ENCODE data around the gene SMC1A.

SMC1A gene

GRCh38 chrX:53445977-53446376 lies 23.5 kb upstream of the SMC1A start (continued):
- no peak for TF ChIP-seq ZNF645 (tag by site-specific recombination; IDR thresholded peaks at IDR 0.05)
- no peak for TF ChIP-seq ZSCAN4 (tag by site-specific recombination; IDR thresholded peaks at IDR 0.05)
- no peak for TF ChIP-seq HOXA7 (CRISPR knock-in tag; IDR thresholded peaks at IDR 0.05; ENCODE audit: borderline replicate concordance)
- TF ChIP-seq ZNF654 (tag by site-specific recombination; IDR thresholded peaks at IDR 0.05; ENCODE audit: low read depth): peak; percentile 61
- TF ChIP-seq ZNF549 (tag by site-specific recombination; IDR thresholded peaks at IDR 0.05): no peak
- no peak for TF ChIP-seq BCL11A (tag by site-specific recombination; IDR thresholded peaks at IDR 0.05; ENCODE audit: low read depth)
- no peak for TF ChIP-seq ZNF621 (tag by site-specific recombination; IDR thresholded peaks at IDR 0.05)
- TF ChIP-seq ZEB2 (tag by site-specific recombination; IDR thresholded peaks at IDR 0.05): 0 out of 2 replicates have a peak, but pooled peaks have one; percentile 27
- no peak for TF ChIP-seq KLF8 (tag by site-specific recombination; IDR thresholded peaks at IDR 0.05)
- no peak for TF ChIP-seq SP7 (tag by site-specific recombination; IDR thresholded peaks at IDR 0.05)
- no peak for TF ChIP-seq WT1 (tag by site-specific recombination; IDR thresholded peaks at IDR 0.05)
- no peak for TF ChIP-seq ZNF169 (tag by site-specific recombination; IDR thresholded peaks at IDR 0.05)
- 0 out of 2 replicates have a peak, but pooled peaks have one; percentile 24 for TF ChIP-seq ZNF501 (tag by site-specific recombination; IDR thresholded peaks at IDR 0.05)
- TF ChIP-seq PBX3 (CRISPR knock-in tag; IDR thresholded peaks at IDR 0.05): no peak
- 0 out of 2 replicates have a peak, but pooled peaks have one; percentile 12 for TF ChIP-seq ZSCAN30 (tag by site-specific recombination; IDR thresholded peaks at IDR 0.05)
- TF ChIP-seq ZNF777 (tag by site-specific recombination; IDR thresholded peaks at IDR 0.05; ENCODE audit: borderline replicate concordance): no peak
- TF ChIP-seq ZNF174 (tag by site-specific recombination; IDR thresholded peaks at IDR 0.05): no peak
- no peak for TF ChIP-seq YY1 (tag by site-specific recombination; IDR thresholded peaks at IDR 0.05)
- no peak for TF ChIP-seq ZNF704 (tag by site-specific recombination; IDR thresholded peaks at IDR 0.05)
- no peak for TF ChIP-seq ZFP37 (tag by site-specific recombination; IDR thresholded peaks at IDR 0.05)
- no peak for TF ChIP-seq ZNF518A (tag by site-specific recombination; conservative IDR thresholded peaks at IDR 0.05; ENCODE audit: low read depth)
- TF ChIP-seq MEIS1 (CRISPR knock-in tag; IDR thresholded peaks at IDR 0.05; ENCODE audit: borderline replicate concordance): no peak
- TF ChIP-seq ZNF629 (tag by site-specific recombination; IDR thresholded peaks at IDR 0.05): no peak
- no peak for TF ChIP-seq ZNF26 (tag by site-specific recombination; IDR thresholded peaks at IDR 0.05)
- TF ChIP-seq OVOL3 (tag by site-specific recombination; IDR thresholded peaks at IDR 0.05): no peak
